GM23338 (cell line): ENCODE data around the gene DPPA4. TPM values are rescaled to one million over a fixed set of nuclear protein-coding genes. Genes with fewer than 3 reads are reported as not detected.

Experiments used
- ATAC-seq: fragments of 200-7000 bp; cut with Tn5 transposase; 3 replicates; pipeline ENCODE4 v1.9.1; 2020
- DNase-seq: peaks from one replicate; pipeline ENCODE4 v3.0.0-alpha.2; 2015; ENCODE audit warnings: low spot score
- H2AFZ ChIP-seq: fragments of 200-600 bp; sonication (generic); 2 replicates; pipeline ENCODE4 v1.8.0; 2016; ENCODE audit warnings: antibody characterized with exemption, mild to moderate bottlenecking, moderate library complexity
- H3F3A ChIP-seq: fragments of 200-600 bp; sonication (generic); replicated peaks from 2 replicates; pipeline ENCODE4 v1.8.0; 2017; ENCODE audit warnings: antibody characterized with exemption, mixed run types, low read depth
- H3K27ac ChIP-seq: fragments of 200-600 bp; sonication (generic); 2 replicates; pipeline ENCODE4 v1.6.1; 2016; ENCODE audit warnings: low read depth
- H3K27me3 ChIP-seq: fragments of 200-600 bp; sonication (generic); 2 replicates; pipeline ENCODE4 v1.8.0; 2016; ENCODE audit warnings: mild to moderate bottlenecking, mixed run types, moderate library complexity; ENCODE audit not compliant: insufficient read depth
- H3K36me3 ChIP-seq: fragments of 200-600 bp; sonication (generic); 2 replicates; pipeline ENCODE4 v1.8.0; 2016; ENCODE audit warnings: mild to moderate bottlenecking; ENCODE audit not compliant: insufficient read depth
- H3K4me1 ChIP-seq: fragments of 200-600 bp; sonication (generic); 2 replicates; pipeline ENCODE4 v1.8.0; 2016; ENCODE audit warnings: mild to moderate bottlenecking, moderate library complexity; ENCODE audit not compliant: insufficient read depth
- H3K4me2 ChIP-seq: fragments of 200-600 bp; sonication (generic); 2 replicates; pipeline ENCODE4 v1.7.1; 2017; ENCODE audit warnings: mixed run types
- H3K4me3 ChIP-seq: fragments of 200-600 bp; sonication (generic); 2 replicates; pipeline ENCODE4 v1.6.1; 2016; ENCODE audit warnings: mixed run types
- H3K79me2 ChIP-seq: fragments of 200-600 bp; sonication (generic); replicated peaks from 2 replicates; pipeline ENCODE4 v1.8.0; 2017; ENCODE audit warnings: mild to moderate bottlenecking; ENCODE audit not compliant: insufficient read depth
- H3K9me2 ChIP-seq: fragments of 200-600 bp; sonication (generic); 2 replicates; pipeline ENCODE4 v1.8.0; 2017; ENCODE audit not compliant: insufficient read depth
- H4K20me1 ChIP-seq: fragments of 200-600 bp; sonication (generic); replicated peaks from 2 replicates; pipeline ENCODE4 v1.8.0; 2017; ENCODE audit warnings: mild to moderate bottlenecking; ENCODE audit not compliant: insufficient read depth
- H3K27ac Mint-ChIP-seq: 2 replicates; pipeline ENCODE4 v1.8.0; 2020; ENCODE audit warnings: inconsistent platforms, mild to moderate bottlenecking, moderate library complexity, mixed read lengths
- H3K27me3 Mint-ChIP-seq: 3 replicates; pipeline ENCODE4 v1.8.0; 2022; ENCODE audit warnings: low read depth, mild to moderate bottlenecking, moderate library complexity, mixed read lengths, inconsistent platforms; ENCODE audit not compliant: insufficient read depth, poor library complexity
- H3K36me3 Mint-ChIP-seq: 3 replicates; pipeline ENCODE4 v1.8.0; 2021; ENCODE audit warnings: low read depth, mild to moderate bottlenecking, inconsistent platforms, moderate library complexity, mixed read lengths
- H3K4me1 Mint-ChIP-seq: 3 replicates; pipeline ENCODE4 v1.8.0; 2020; ENCODE audit warnings: mild to moderate bottlenecking, inconsistent platforms, mixed read lengths
- H3K4me3 Mint-ChIP-seq: 3 replicates; pipeline ENCODE4 v1.8.0; 2021; ENCODE audit warnings: moderate library complexity, mild to moderate bottlenecking, inconsistent platforms, mixed read lengths
- H3K9me3 Mint-ChIP-seq: 3 replicates; pipeline ENCODE4 v1.8.0; 2020; ENCODE audit warnings: moderate library complexity, mild to moderate bottlenecking, inconsistent platforms, mixed read lengths
- CREB1 ChIP-seq: fragments of 250-450 bp; sonication (Bioruptor Pico); IDR thresholded peaks from 2 replicates; pipeline ENCODE4 v1.5.0; 2020; ENCODE audit warnings: low read depth, mild to moderate bottlenecking, moderate library complexity
- EZH2 ChIP-seq: fragments of 200-600 bp; sonication (generic); IDR thresholded peaks from one replicate; pipeline ENCODE4 v1.8.0; 2017; ENCODE audit warnings: antibody characterized with exemption, mild to moderate bottlenecking, low read depth; ENCODE audit not compliant: unreplicated experiment
- EZH2phosphoT487 ChIP-seq: fragments of 200-600 bp; sonication (generic); IDR thresholded peaks from one replicate; pipeline ENCODE4 v1.8.1; 2018; ENCODE audit warnings: antibody characterized with exemption; ENCODE audit not compliant: unreplicated experiment
- JUNB ChIP-seq: IDR thresholded peaks from one replicate; pipeline ENCODE4 v1.6.1; 2016; ENCODE audit warnings: antibody characterized with exemption; ENCODE audit not compliant: unreplicated experiment
- NANOG ChIP-seq: IDR thresholded peaks from 2 replicates; pipeline ENCODE4 v1.6.1; 2016; ENCODE audit warnings: antibody characterized with exemption, borderline replicate concordance
- POLR2AphosphoS5 ChIP-seq: IDR thresholded peaks from 2 replicates; pipeline ENCODE4 v1.6.1; 2016; ENCODE audit warnings: antibody characterized with exemption, low read depth
- STAT1 ChIP-seq: IDR thresholded peaks from one replicate; pipeline ENCODE4 v1.6.1; 2016; ENCODE audit warnings: antibody characterized with exemption; ENCODE audit not compliant: unreplicated experiment
- ZNF114 ChIP-seq: fragments of 250-450 bp; sonication (Bioruptor Pico); IDR thresholded peaks from 2 replicates; pipeline ENCODE4 v1.5.0; 2020; ENCODE audit warnings: mild to moderate bottlenecking, moderate library complexity
- ZNF331 ChIP-seq: fragments of 250-450 bp; sonication (Bioruptor Pico); IDR thresholded peaks from 2 replicates; pipeline ENCODE4 v1.5.0; 2020; ENCODE audit warnings: low read depth, mild to moderate bottlenecking, moderate library complexity
- long read RNA-seq: library from polyadenylated mRNA; unstranded; transcript quantifications from one replicate; pipeline ENCODE4 v2.0.0, GENCODE V29; 2020; ENCODE audit not compliant: unreplicated experiment
- polyA plus RNA-seq: library from polyadenylated mRNA; unstranded; fragments of >200 nt; fragmentation: Nextera tagmentation; extraction: Ambion mirVana; gene quantifications from 2 replicates; pipeline ENCODE4 v1.2.1, GENCODE V29; 2016
- total RNA-seq: library from RNA; depleted of rRNA; stranded (reverse); fragments of >200 nt; shearing (Covaris generic); gene quantifications from 2 replicates; pipeline ENCODE4 v1.2.3, GENCODE V29; 2014; rRNA removed
- TF ChIP-seq, protein P1 (sequence below): IDR thresholded peaks from one replicate; pipeline ENCODE4 v1.6.1; 2018; ENCODE audit warnings: antibody characterized with exemption; ENCODE audit not compliant: unreplicated experiment
- TF ChIP-seq, protein P2 (sequence below): fragments of 250-450 bp; sonication (Bioruptor Pico); IDR thresholded peaks from 2 replicates; pipeline ENCODE4 v1.5.0; 2020; ENCODE audit warnings: mild to moderate bottlenecking, moderate library complexity
- TF ChIP-seq, protein P3 (sequence below), 2 experiments: fragments of 200-600 bp in 1 of 2; sonication (generic) in 1 of 2; conservative IDR thresholded peaks; 2 replicates each; pipeline versions ENCODE4 v1.5.1 to v1.6.1; 2016 to 2017; ENCODE audit warnings: antibody characterized with exemption in 2 of 2, low read depth in 2 of 2, mild to moderate bottlenecking in 2 of 2, moderate library complexity in 1 of 2
- TF ChIP-seq, protein P4 (sequence below): IDR thresholded peaks from 2 replicates; pipeline ENCODE4 v1.6.1; 2016; ENCODE audit warnings: antibody characterized with exemption

The DPPA4 gene, protein sequence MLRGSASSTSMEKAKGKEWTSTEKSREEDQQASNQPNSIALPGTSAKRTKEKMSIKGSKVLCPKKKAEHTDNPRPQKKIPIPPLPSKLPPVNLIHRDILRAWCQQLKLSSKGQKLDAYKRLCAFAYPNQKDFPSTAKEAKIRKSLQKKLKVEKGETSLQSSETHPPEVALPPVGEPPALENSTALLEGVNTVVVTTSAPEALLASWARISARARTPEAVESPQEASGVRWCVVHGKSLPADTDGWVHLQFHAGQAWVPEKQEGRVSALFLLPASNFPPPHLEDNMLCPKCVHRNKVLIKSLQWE
- 806 and 878 TPM in 2 replicates for total RNA-seq
- polyA plus RNA-seq, result 546 and 574 TPM in 2 replicates
- long read RNA-seq, transcript DPPA4-205 (5 exons, 1,225 nt), result minor isoform, 14 of 161 reads
- long read RNA-seq, transcript DPPA4-201 (7 exons, 2,817 nt), result major isoform, 103 of 161 reads
- long read RNA-seq, partial matches to known transcripts, result 7 of 161 reads
- long read RNA-seq, other reads (novel, unspliced or antisense), result 33 of 161 reads

DNA sequence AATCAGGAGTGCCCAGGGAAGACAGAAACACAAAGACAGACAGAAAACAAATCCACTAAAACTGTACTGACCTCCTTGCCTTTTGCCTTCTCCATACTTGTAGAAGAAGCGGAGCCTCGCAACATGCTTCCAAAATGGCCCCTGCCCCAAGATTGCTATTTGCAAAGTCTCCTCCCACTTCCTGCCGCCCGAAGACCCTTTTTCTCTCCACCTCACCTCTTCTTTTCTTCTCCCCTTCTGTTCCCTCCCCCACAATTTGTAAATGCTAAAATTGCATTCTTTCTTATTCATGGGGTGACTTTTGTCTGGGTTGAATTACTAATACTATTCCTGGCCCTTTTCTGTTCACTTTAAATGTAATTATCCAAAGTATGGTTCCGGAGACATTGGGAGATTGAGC lies at the start of gene DPPA4:
DPPA4 (minus strand) TSS at position 154 of the 400 bp plus-strand sequence; CDS start at position 125, 29 bp downstream.
- Mint-ChIP-seq H3K4me1 (peaks cover 31% of the 10 kb centered on the region), H3K27ac (peak within 1 kb of the TSS; percentile 99), H3K4me3 (peak within 1 kb of the TSS; percentile 98), H3K27me3 (peaks cover 42% of the 10 kb centered on the region), H3K36me3 (peaks cover 69% of the 10 kb centered on the region), H3K9me3 (peaks cover 25% of the 10 kb centered on the region)
- peaks cover 26% of the 10 kb centered on the region for H3F3A ChIP-seq
- TF ChIP-seq POLR2AphosphoS5, result peak; percentile 80
- TF ChIP-seq JUNB, result no peak
- TF ChIP-seq NANOG, result peak; percentile 69; the same call in 1 of the 2 replicates
- TF ChIP-seq, protein P1, sequence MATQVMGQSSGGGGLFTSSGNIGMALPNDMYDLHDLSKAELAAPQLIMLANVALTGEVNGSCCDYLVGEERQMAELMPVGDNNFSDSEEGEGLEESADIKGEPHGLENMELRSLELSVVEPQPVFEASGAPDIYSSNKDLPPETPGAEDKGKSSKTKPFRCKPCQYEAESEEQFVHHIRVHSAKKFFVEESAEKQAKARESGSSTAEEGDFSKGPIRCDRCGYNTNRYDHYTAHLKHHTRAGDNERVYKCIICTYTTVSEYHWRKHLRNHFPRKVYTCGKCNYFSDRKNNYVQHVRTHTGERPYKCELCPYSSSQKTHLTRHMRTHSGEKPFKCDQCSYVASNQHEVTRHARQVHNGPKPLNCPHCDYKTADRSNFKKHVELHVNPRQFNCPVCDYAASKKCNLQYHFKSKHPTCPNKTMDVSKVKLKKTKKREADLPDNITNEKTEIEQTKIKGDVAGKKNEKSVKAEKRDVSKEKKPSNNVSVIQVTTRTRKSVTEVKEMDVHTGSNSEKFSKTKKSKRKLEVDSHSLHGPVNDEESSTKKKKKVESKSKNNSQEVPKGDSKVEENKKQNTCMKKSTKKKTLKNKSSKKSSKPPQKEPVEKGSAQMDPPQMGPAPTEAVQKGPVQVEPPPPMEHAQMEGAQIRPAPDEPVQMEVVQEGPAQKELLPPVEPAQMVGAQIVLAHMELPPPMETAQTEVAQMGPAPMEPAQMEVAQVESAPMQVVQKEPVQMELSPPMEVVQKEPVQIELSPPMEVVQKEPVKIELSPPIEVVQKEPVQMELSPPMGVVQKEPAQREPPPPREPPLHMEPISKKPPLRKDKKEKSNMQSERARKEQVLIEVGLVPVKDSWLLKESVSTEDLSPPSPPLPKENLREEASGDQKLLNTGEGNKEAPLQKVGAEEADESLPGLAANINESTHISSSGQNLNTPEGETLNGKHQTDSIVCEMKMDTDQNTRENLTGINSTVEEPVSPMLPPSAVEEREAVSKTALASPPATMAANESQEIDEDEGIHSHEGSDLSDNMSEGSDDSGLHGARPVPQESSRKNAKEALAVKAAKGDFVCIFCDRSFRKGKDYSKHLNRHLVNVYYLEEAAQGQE, result no peak
- TF ChIP-seq ZNF331 (CRISPR knock-in tag), result no peak
- no peak for TF ChIP-seq STAT1
- TF ChIP-seq, protein P2, sequence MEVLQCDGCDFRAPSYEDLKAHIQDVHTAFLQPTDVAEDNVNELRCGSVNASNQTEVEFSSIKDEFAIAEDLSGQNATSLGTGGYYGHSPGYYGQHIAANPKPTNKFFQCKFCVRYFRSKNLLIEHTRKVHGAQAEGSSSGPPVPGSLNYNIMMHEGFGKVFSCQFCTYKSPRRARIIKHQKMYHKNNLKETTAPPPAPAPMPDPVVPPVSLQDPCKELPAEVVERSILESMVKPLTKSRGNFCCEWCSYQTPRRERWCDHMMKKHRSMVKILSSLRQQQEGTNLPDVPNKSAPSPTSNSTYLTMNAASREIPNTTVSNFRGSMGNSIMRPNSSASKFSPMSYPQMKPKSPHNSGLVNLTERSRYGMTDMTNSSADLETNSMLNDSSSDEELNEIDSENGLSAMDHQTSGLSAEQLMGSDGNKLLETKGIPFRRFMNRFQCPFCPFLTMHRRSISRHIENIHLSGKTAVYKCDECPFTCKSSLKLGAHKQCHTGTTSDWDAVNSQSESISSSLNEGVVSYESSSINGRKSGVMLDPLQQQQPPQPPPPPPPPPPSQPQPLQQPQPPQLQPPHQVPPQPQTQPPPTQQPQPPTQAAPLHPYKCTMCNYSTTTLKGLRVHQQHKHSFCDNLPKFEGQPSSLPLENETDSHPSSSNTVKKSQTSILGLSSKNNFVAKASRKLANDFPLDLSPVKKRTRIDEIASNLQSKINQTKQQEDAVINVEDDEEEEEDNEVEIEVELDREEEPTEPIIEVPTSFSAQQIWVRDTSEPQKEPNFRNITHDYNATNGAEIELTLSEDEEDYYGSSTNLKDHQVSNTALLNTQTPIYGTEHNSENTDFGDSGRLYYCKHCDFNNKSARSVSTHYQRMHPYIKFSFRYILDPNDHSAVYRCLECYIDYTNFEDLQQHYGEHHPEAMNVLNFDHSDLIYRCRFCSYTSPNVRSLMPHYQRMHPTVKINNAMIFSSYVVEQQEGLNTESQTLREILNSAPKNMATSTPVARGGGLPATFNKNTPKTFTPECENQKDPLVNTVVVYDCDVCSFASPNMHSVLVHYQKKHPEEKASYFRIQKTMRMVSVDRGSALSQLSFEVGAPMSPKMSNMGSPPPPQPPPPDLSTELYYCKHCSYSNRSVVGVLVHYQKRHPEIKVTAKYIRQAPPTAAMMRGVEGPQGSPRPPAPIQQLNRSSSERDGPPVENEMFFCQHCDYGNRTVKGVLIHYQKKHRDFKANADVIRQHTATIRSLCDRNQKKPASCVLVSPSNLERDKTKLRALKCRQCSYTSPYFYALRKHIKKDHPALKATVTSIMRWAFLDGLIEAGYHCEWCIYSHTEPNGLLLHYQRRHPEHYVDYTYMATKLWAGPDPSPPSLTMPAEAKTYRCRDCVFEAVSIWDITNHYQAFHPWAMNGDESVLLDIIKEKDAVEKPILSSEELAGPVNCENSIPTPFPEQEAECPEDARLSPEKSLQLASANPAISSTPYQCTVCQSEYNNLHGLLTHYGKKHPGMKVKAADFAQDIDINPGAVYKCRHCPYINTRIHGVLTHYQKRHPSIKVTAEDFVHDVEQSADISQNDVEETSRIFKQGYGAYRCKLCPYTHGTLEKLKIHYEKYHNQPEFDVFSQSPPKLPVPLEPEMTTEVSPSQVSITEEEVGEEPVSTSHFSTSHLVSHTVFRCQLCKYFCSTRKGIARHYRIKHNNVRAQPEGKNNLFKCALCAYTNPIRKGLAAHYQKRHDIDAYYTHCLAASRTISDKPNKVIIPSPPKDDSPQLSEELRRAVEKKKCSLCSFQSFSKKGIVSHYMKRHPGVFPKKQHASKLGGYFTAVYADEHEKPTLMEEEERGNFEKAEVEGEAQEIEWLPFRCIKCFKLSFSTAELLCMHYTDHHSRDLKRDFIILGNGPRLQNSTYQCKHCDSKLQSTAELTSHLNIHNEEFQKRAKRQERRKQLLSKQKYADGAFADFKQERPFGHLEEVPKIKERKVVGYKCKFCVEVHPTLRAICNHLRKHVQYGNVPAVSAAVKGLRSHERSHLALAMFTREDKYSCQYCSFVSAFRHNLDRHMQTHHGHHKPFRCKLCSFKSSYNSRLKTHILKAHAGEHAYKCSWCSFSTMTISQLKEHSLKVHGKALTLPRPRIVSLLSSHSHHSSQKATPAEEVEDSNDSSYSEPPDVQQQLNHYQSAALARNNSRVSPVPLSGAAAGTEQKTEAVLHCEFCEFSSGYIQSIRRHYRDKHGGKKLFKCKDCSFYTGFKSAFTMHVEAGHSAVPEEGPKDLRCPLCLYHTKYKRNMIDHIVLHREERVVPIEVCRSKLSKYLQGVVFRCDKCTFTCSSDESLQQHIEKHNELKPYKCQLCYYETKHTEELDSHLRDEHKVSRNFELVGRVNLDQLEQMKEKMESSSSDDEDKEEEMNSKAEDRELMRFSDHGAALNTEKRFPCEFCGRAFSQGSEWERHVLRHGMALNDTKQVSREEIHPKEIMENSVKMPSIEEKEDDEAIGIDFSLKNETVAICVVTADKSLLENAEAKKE (CRISPR knock-in tag), result no peak
- TF ChIP-seq EZH2, result no peak
- TF ChIP-seq EZH2phosphoT487, result no peak
- TF ChIP-seq, protein P3, sequence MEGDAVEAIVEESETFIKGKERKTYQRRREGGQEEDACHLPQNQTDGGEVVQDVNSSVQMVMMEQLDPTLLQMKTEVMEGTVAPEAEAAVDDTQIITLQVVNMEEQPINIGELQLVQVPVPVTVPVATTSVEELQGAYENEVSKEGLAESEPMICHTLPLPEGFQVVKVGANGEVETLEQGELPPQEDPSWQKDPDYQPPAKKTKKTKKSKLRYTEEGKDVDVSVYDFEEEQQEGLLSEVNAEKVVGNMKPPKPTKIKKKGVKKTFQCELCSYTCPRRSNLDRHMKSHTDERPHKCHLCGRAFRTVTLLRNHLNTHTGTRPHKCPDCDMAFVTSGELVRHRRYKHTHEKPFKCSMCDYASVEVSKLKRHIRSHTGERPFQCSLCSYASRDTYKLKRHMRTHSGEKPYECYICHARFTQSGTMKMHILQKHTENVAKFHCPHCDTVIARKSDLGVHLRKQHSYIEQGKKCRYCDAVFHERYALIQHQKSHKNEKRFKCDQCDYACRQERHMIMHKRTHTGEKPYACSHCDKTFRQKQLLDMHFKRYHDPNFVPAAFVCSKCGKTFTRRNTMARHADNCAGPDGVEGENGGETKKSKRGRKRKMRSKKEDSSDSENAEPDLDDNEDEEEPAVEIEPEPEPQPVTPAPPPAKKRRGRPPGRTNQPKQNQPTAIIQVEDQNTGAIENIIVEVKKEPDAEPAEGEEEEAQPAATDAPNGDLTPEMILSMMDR (conservative IDR thresholded peaks at IDR 0.05; ENCODE audit: low read depth in 2 of 2), result no peak
- TF ChIP-seq, protein P4, sequence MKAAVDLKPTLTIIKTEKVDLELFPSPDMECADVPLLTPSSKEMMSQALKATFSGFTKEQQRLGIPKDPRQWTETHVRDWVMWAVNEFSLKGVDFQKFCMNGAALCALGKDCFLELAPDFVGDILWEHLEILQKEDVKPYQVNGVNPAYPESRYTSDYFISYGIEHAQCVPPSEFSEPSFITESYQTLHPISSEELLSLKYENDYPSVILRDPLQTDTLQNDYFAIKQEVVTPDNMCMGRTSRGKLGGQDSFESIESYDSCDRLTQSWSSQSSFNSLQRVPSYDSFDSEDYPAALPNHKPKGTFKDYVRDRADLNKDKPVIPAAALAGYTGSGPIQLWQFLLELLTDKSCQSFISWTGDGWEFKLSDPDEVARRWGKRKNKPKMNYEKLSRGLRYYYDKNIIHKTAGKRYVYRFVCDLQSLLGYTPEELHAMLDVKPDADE, result peak; percentile 83
- no peak for TF ChIP-seq CREB1 (CRISPR knock-in tag)
- TF ChIP-seq ZNF114 (CRISPR knock-in tag), result no peak
- DNase-seq (peak; percentile 96), ATAC-seq (peak; percentile 60)
- H3K4me2 ChIP-seq, result peak within 1 kb of the TSS; percentile 88
- peaks cover 38% of the 10 kb centered on the region for H3K36me3 ChIP-seq
- peak within 1 kb of the TSS; percentile 96 for H3K4me3 ChIP-seq
- H3K4me1 ChIP-seq, result peaks cover 33% of the 10 kb centered on the region
- peaks cover 34% of the 10 kb centered on the region for H4K20me1 ChIP-seq
- H3K79me2 ChIP-seq, result peaks cover 93% of the 10 kb centered on the region
- H3K27ac ChIP-seq, result peak within 1 kb of the TSS; percentile 88
- no peaks in the 10 kb centered on the region for H3K27me3 ChIP-seq
- H2AFZ ChIP-seq, result no peak within 1 kb of the TSS
- H3K9me2 ChIP-seq, result no peaks in the 10 kb centered on the region
